NCI-H2196 treated with DMSO at 0.1 percent for 48 hours (cell line): ENCODE measurements around the gene SPDYA.
"Not testable (repeated sequence)": the region's sequence is repeated elsewhere in the genome, so short reads cannot be mapped to it uniquely, and the experiment has no call there.

Experiments
- DNase-seq: peaks from one replicate; lab custom pipeline; 2025; ENCODE audit not compliant: unreplicated experiment; lab: John Stamatoyannopoulos, UW

SPDYA gene

GRCh38 chr2:28810384-28811285 is at the start of gene SPDYA:
Gene SPDYA (plus strand): TSS chr2:28810834. CDS start chr2:28816015, 5,181 bp downstream.
- no peak for DNase-seq

- DNase-seq = no peak
Measured at GRCh38 chr2:28761420-28761819, 49.2 kb upstream of the SPDYA start.

GRCh38 chr2:28764909-28765711 is 45.5 kb upstream of the SPDYA start:
- DNase-seq = no peak

GRCh38 chr2:28766070-28766469 is 44.6 kb upstream of the SPDYA start:
- DNase-seq = no peak

- DNase-seq = no peak
Measured at GRCh38 chr2:28767337-28767736, 43.3 kb upstream of the SPDYA start.

GRCh38 chr2:28768422-28768821 is 42.2 kb upstream of the SPDYA start:
- DNase-seq = no peak

- no peak for DNase-seq
Measured at GRCh38 chr2:28768952-28769351, 41.7 kb upstream of the SPDYA start.

GRCh38 chr2:28772351-28772750 is 38.3 kb upstream of the SPDYA start:
- no peak for DNase-seq

GRCh38 chr2:28776471-28776870 is 34.2 kb upstream of the SPDYA start:
- no peak for DNase-seq

GRCh38 chr2:28778392-28778791 is 32.2 kb upstream of the SPDYA start:
- no peak for DNase-seq

GRCh38 chr2:28779001-28779400 is 31.6 kb upstream of the SPDYA start:
- no peak for DNase-seq

GRCh38 chr2:28780496-28780895 is 30.1 kb upstream of the SPDYA start:
- DNase-seq = no peak

- DNase-seq = no peak
Measured at GRCh38 chr2:28782423-28782822, 28.2 kb upstream of the SPDYA start.

GRCh38 chr2:28784570-28784969 is 26.1 kb upstream of the SPDYA start:
- DNase-seq = not testable (repeated sequence)

- no peak for DNase-seq
Measured at GRCh38 chr2:28796620-28797019, 14.0 kb upstream of the SPDYA start.

- DNase-seq = no peak
Measured at GRCh38 chr2:28801726-28802125, 8.9 kb upstream of the SPDYA start.

GRCh38 chr2:28802975-28803429 is 7.6 kb upstream of the SPDYA start:
- DNase-seq = no peak

GRCh38 chr2:28809927-28810326 is 707 bp upstream of the SPDYA start:
- DNase-seq = no peak

- no peak for DNase-seq
Measured at GRCh38 chr2:28818053-28818452, 7.4 kb downstream of the SPDYA start.

- DNase-seq = peak; percentile 2
Measured at GRCh38 chr2:28821295-28821958, 10.8 kb downstream of the SPDYA start.

GRCh38 chr2:28822036-28822435 is 11.4 kb downstream of the SPDYA start:
- no peak for DNase-seq
